CD4-positive, alpha-beta T cell treated with Interleukin-4 for 4 hours (primary cell): ENCODE data around the gene TMEM169.
"Not testable (repeated sequence)": the region's sequence is repeated elsewhere in the genome, so short reads cannot be mapped to it uniquely, and the experiment has no call there.

Experiments used
- DNase-seq: peaks from one replicate; pipeline ENCODE4 v3.0.0-alpha.2; 2020

Gene TMEM169

DNA sequence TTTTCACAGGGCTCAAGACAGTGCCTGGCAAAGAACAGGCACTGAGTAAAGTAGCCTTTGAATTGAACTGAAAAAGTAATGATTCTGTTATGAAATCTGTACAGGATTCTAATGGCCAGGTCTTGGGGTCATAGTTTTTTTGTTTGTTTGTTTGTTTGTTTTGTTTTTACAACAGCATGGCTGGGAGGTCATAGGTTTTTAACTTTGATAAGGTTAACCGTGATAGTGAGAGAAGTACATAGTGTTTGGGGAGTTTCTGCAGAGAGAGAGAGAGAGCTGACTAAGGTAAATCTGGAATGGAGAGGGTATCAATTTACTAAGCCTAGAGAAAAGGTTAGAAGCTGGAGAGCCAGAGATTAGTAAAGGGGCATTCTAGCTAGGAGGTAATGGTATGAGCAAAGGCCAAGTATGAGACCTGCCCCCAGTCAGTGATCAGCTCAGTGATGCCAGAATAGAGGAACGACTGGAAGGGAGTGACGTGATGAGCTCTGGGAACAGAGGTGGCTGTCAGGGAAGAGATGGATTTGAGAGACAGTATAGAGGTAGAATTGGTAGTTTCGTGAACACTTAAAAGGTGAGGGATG, 53.3 kb downstream of the TMEM169 start:
- DNase-seq = no peak

DNA sequence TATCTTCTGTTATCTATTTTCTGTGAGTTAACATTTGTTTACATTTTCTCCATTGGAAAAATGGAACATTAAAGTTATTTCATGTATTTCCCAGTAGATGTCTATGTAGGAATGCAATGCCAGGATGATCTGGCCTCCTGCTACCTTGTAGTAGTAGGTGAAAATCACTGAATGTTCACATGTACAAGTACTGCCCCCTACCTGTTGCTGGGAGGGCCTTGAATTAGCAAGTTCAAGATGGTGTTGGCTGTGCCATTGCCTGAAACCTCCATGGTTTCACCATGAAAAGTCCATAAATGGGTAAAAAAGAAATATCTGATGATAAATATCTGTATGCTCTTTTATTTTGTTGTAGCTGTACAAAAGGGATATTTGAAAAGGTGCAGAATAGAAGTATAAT, 58.2 kb downstream of the TMEM169 start:
- DNase-seq = peak; percentile 42

DNA sequence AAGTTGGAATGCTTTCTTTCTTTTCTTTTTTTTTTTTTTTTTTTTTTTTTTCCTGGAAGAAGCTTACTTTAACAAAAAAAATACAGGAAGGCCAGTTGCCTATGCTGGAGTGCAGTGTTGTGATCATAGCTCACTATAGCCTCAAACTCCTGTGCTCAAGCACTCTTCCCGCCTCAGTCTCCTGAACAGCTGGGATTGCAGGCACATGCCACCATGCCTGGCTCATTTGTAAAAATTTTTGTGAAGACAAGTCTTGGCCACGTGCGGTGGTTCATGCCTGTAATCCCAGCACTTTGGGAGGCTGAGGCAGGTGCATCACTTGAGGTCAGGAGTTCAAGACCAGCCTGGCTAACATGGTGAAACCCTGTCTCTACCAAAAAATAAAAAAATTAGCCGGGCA, 59.8 kb downstream of the TMEM169 start:
- not testable (repeated sequence) for DNase-seq

DNA sequence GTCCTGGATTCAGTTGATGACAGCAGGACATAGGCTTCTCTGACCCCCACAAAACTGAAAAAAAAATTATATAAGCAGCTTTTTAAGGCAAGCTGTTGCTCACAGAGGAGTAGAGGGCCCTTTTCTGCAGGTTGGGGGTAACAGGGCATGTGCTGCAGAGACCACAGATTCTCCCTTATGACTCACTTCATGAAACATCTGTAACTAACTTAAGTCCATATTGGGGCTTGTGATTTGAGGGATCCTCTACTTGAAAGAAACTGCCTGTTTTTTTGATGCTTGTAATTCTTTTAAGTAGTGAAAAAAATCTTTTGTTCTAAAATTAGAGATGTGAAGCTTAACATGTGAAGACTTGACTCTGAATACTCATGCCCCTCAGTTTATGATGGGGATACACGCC, 60.8 kb downstream of the TMEM169 start:
- DNase-seq = peak; percentile 11

DNA sequence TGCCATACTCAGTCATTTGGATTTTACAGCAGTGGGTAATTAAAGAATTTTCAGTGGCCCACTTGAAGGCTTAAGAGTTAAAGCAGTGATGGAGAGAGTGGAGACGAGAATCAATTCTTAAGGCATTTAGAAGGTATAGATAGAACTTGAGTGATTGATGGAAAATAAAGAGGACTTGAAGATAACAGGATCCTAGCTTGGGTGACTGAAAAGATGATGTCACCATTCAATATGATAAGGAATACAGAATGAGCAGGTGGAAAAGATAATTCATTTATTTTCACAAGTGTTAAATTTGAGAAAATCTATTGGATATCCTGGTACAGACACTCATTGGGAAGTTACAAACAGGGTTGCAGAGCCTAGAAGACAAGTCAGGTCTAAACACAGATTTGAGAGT, 62.7 kb downstream of the TMEM169 start:
- no peak for DNase-seq

DNA sequence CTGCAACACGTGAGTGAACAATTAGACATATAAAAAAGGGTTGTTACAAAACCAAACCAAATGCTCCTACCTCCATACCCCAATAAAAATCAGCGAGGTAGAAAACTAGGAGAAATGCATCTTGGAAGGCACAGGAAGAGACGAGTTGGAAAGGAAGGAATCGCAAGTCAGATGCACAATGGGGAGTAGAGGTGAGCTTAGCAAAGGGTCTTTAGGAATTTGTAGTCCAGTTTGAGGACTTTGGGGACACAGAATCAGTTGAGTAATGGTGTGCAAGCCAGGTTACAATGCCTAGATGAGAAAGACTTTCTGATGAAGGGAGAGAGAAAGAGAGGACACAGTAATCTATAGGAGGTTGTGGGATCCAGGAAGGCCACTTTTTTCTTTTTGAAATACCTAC, 63.1 kb downstream of the TMEM169 start:
- no peak for DNase-seq

DNA sequence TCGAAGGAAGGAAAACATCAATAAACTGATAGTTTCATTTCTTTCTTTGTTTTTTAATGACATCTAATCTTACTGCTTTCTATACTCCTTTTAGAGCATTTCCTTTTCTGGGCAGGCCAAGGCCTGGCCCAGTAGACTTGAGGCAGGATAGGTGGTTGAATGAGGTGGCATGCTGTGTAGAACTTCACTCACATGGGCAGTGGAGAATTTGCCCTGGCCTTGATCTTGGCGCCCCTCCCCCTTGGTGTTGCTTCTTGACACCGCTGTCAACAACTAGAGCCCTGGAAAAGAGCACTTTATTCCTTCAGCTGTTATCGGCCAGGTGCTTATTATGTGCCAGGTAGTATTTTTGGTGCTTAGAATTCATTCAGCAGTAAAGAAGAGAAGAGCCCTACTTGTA, 64.9 kb downstream of the TMEM169 start:
- DNase-seq = no peak

DNA sequence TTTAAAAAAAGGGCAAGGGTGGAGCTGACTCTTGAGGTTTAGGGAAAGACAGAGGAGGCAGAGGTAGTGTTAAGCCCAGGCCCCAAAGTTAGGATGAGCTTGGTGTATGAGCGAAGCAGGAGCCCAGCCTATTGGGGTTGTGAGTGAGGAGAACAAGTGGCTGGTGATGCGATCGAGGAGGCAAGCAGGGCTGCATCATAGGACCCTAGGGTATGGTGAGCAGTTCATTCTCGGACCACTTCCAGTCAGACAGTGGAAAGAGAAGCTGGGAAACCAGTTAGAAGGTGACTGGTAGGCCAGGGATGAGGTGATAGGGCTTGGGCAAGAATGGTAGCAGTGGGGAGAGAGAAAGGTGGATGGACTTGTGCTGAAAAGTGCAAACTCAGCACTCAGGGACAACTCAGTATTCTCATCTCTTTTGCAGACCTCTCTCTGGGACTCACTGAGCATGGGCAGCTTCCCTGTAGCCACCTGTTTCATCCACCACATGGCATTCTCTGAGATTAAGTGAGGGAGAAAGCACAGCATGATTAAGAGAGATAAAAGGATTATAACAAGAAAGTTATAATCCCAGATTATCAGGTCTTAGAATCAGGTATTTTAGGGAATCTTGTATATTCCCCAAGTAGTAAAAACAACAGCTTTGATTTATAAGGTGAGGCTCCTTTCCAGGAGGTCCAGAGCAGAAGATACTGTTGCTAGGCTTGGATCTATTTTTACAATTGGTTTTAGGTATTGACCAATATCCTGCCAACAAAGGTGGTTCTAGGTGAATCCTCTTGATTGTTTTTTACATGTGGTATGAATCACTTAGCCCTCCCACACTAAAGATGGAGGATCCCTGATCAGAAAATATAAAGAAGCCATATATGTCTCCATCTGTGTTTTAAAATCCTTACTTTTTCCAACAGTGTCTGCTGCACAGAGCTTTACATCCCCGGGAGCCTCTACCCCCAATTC, 65.7 kb downstream of the TMEM169 start:
- DNase-seq = no peak

DNA sequence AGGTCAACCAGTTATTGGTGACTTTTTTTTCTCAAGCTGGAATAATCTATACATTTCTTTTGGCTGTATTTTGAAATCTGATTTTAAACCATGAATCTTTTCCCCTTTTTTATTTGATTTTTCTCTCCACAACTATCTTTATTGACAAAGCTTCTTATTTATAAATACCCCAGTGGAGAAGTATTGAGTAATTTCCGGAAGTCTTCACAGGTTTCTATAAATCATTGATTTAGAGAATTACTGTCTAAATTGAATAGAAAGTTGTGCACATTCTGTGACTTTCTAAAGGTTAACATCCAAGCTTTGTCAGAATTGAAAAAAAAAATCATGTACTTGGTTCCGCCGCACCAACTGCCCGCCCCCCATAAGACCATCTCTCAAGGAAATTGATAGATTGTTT, 67.3 kb downstream of the TMEM169 start:
- no peak for DNase-seq

DNA sequence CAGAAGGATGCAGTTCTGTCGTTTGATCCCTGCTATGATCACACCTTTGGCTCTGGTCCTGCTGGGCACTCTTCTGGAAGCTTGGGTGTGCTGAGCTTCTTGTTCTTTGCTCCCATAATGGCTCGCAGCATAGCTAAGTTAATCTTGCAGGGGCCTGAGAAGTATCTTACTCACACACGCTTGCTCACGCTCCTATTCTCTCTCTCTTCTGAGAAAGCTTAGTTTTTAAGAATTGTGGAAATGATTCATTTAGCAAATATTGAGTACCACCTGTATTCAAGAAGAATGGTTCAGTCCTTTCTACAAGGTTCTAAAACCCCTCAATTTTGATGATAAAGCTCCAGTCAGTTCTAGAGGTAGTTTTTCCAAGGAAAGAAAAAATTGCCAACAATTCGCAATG, 68.0 kb downstream of the TMEM169 start:
- no peak for DNase-seq

DNA sequence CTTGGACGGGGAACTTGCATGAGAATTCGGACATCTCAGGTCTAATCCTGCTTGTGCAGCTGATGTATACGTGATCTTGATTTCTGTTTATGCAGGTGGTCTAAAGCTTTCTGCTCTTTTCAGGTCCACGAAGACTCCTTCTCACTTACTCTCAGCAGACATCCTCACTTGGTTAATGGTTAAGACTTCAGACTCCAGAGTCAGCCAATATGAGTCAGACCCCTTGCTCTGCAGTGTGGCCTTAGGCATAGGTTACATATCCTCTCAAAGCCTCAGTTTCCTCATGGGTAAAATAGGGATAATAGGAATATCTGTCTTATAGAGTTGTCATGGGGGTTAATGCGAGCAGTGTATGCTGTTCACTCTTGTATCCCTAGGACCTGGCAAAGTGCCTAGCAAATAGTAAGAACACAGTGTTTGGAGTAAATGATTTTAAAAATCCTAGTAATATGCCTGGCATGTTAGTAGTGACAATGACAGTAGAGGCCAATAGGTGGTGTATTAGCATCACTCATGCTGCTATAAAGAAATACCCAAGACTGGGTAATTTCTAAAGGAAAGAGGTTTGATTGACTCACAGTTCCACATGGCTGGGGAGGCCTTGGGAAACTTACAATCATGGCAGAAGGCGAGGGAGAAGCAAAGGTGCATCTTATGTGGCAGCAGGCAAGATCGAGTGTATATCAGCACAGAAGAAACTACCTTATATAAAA, 69.8 kb downstream of the TMEM169 start:
- DNase-seq = no peak
